Bronchial epithelial cell (primary cell): ENCODE results near the gene CORO1C. TPM values are rescaled to one million over a fixed set of nuclear protein-coding genes. Genes with fewer than 3 reads are reported as not detected.

Source experiments
- DNase-seq: peaks from one replicate; pipeline ENCODE4 v3.0.0-alpha.2; 2010; ENCODE audit warnings: low read depth
- FAIRE-seq: peaks from 2 replicates; lab custom pipeline; 2011; peaks lifted over from hg19 to GRCh38; lab: Jason Lieb, UNC
- H3K27me3 ChIP-seq: 2 replicates; pipeline ENCODE4 v1.5.1; 2011; ENCODE audit warnings: low read length; ENCODE audit not compliant: control insufficient read depth, insufficient read depth
- H3K36me3 ChIP-seq: 2 replicates; pipeline ENCODE4 v1.5.1; 2011; ENCODE audit warnings: low read length; ENCODE audit not compliant: control insufficient read depth, insufficient read depth
- H3K4me3 ChIP-seq: 2 replicates; pipeline ENCODE4 v1.5.1; 2011; ENCODE audit warnings: mild to moderate bottlenecking, low read depth, low read length, control low read depth
- CTCF ChIP-seq: IDR thresholded peaks from 2 replicates; pipeline ENCODE4 v1.5.1; 2011; ENCODE audit warnings: mild to moderate bottlenecking, moderate library complexity, low read length, control low read depth, inconsistent platforms; ENCODE audit not compliant: insufficient read depth, severe bottlenecking
- total RNA-seq: library from RNA; depleted of rRNA; stranded (reverse); fragments of >200 nt; gene quantifications from 2 replicates; pipeline ENCODE4 v1.2.1, GENCODE V29; 2014

Gene CORO1C
- total RNA-seq, 1 donor from 2014 or later, result 152 TPM

- FAIRE-seq, result no peak
- Histone ChIP-seq H3K27me3 (no peaks in the 10 kb centered on the region), H3K36me3 (no peaks in the 10 kb centered on the region), H3K4me3 (no peak overlapping the region)
- TF ChIP-seq CTCF, result no peak
- no peak for DNase-seq
Measured at GRCh38 chr12:108627134-108627920, 104.0 kb downstream of the CORO1C start.

GRCh38 chr12:108625228-108625627 lies 106.1 kb downstream of the CORO1C start:
- TF ChIP-seq CTCF, result no peak

GRCh38 chr12:108623577-108623976 lies 107.7 kb downstream of the CORO1C start:
- no peak for DNase-seq
- TF ChIP-seq CTCF, result no peak
- Histone ChIP-seq H3K27me3 (no peaks in the 10 kb centered on the region), H3K4me3 (no peak overlapping the region), H3K36me3 (no peaks in the 10 kb centered on the region)
- FAIRE-seq, result no peak

More at GRCh38 chr12:108625228-108625627, 106.1 kb downstream of the CORO1C start:
- DNase-seq (no peak), FAIRE-seq (no peak)
- no peaks in the 10 kb centered on the region for H3K27me3 ChIP-seq
- H3K36me3 ChIP-seq, result no peaks in the 10 kb centered on the region
- no peak overlapping the region for H3K4me3 ChIP-seq

- FAIRE-seq (no peak), DNase-seq (no peak)
- Histone ChIP-seq H3K36me3 (no peaks in the 10 kb centered on the region), H3K27me3 (no peaks in the 10 kb centered on the region), H3K4me3 (no peak overlapping the region)
- TF ChIP-seq CTCF, result no peak
Measured at GRCh38 chr12:108622921-108623514, 108.3 kb downstream of the CORO1C start.

GRCh38 chr12:108622421-108622820 lies 108.9 kb downstream of the CORO1C start:
- FAIRE-seq (no peak), DNase-seq (peak; percentile 50)
- no peak for TF ChIP-seq CTCF
- no peaks in the 10 kb centered on the region for H3K36me3 ChIP-seq
- H3K4me3 ChIP-seq, result no peak overlapping the region
- H3K27me3 ChIP-seq, result no peaks in the 10 kb centered on the region
